DND-41 (cell line): ENCODE measurements around the gene RAB26.

ENCODE experiments used
- ATAC-seq: fragments of 200-7000 bp; cut with Tn5 transposase; 3 replicates; pipeline ENCODE4 v1.9.1; 2021; ENCODE audit warnings: low read depth; ENCODE audit not compliant: insufficient read depth
- DNase-seq: peaks from one replicate; pipeline ENCODE4 v3.0.0-alpha.2; 2020
- H2AFZ ChIP-seq: 2 replicates; pipeline ENCODE4 v1.6.0; 2012; ENCODE audit warnings: low read depth, low read length
- H3K27ac ChIP-seq: 2 replicates; pipeline ENCODE4 v1.5.1; 2012; ENCODE audit warnings: low read length, inconsistent platforms
- H3K27me3 ChIP-seq: fragments of 200-600 bp; sonication (generic); 2 replicates; pipeline ENCODE4 v1.6.0; 2012; ENCODE audit warnings: low read length, mild to moderate bottlenecking, inconsistent platforms; ENCODE audit not compliant: insufficient read depth, poor library complexity
- H3K36me3 ChIP-seq: 2 replicates; pipeline ENCODE4 v1.5.1; 2012; ENCODE audit warnings: low read length, inconsistent platforms; ENCODE audit not compliant: insufficient read depth
- H3K4me1 ChIP-seq: 2 replicates; pipeline ENCODE4 v1.5.1; 2012; ENCODE audit warnings: mild to moderate bottlenecking, low read length; ENCODE audit not compliant: insufficient read depth
- H3K4me2 ChIP-seq: 2 replicates; pipeline ENCODE4 v1.6.0; 2012; ENCODE audit warnings: mild to moderate bottlenecking, moderate library complexity, low read length, inconsistent platforms; ENCODE audit not compliant: insufficient read depth
- H3K4me3 ChIP-seq, 2 experiments: fragments of 200-600 bp in 1 of 2; shearing (Covaris generic) in 1 of 2; 2 replicates each; pipeline ENCODE4 v1.5.1; 2012 to 2016; ENCODE audit warnings: inconsistent platforms in 2 of 2, low read length in 2 of 2, mild to moderate bottlenecking in 2 of 2, low read depth in 1 of 2, moderate library complexity in 1 of 2
- H3K79me2 ChIP-seq: 2 replicates; pipeline ENCODE4 v1.6.0; 2012; ENCODE audit warnings: low read length, inconsistent platforms; ENCODE audit not compliant: insufficient read depth
- H3K9ac ChIP-seq: 2 replicates; pipeline ENCODE4 v1.6.0; 2012; ENCODE audit warnings: low read depth, mild to moderate bottlenecking, inconsistent platforms, low read length, moderate library complexity
- H3K9me3 ChIP-seq: 2 replicates; pipeline ENCODE4 v1.5.1; 2012; ENCODE audit warnings: low read length, moderate library complexity, mild to moderate bottlenecking, inconsistent platforms; ENCODE audit not compliant: insufficient read depth, severe bottlenecking
- H4K20me1 ChIP-seq: 2 replicates; pipeline ENCODE4 v1.6.0; 2012; ENCODE audit warnings: low read length; ENCODE audit not compliant: insufficient read depth
- CTCF ChIP-seq: IDR thresholded peaks from 2 replicates; pipeline ENCODE4 v1.5.1; 2012; ENCODE audit warnings: borderline replicate concordance, low read length, moderate library complexity, mild to moderate bottlenecking; ENCODE audit not compliant: poor library complexity, severe bottlenecking; ENCODE audit errors: extremely low read depth
- EZH2 ChIP-seq: IDR thresholded peaks from 3 replicates; pipeline ENCODE4 v1.6.1; 2012; ENCODE audit warnings: borderline replicate concordance, low read depth, mild to moderate bottlenecking, moderate library complexity, low read length, inconsistent platforms; ENCODE audit not compliant: severe bottlenecking

RAB26 gene

GRCh38 chr16:2172688-2173335 is 24.4 kb downstream of the RAB26 start:
- no peak overlapping the region for H3K9ac ChIP-seq
- H4K20me1 ChIP-seq: peaks cover 11% of the 10 kb centered on the region; the same call in 1 of the 2 replicates
- no peaks in the 10 kb centered on the region for H3K79me2 ChIP-seq
- ATAC-seq: no peak
- no peak overlapping the region for H2AFZ ChIP-seq
- H3K9me3 ChIP-seq: no peaks in the 10 kb centered on the region
- H3K4me2 ChIP-seq: no peak overlapping the region
- DNase-seq: no peak
- no peaks in the 10 kb centered on the region for H3K27me3 ChIP-seq
- H3K4me1 ChIP-seq: no peaks in the 10 kb centered on the region
- H3K27ac ChIP-seq: no peak overlapping the region
- TF ChIP-seq CTCF (no peak), EZH2 (no peak)
- peaks cover 91% of the 10 kb centered on the region for H3K36me3 ChIP-seq
- H3K4me3 ChIP-seq: no peak overlapping the region

GRCh38 chr16:2173366-2173765 is 24.9 kb downstream of the RAB26 start:
- Histone ChIP-seq H3K4me1 (no peaks in the 10 kb centered on the region), H2AFZ (no peak overlapping the region), H3K27me3 (no peaks in the 10 kb centered on the region), H3K9ac (no peak overlapping the region), H4K20me1 (peaks cover 5% of the 10 kb centered on the region; the same call in 1 of the 2 replicates), H3K79me2 (no peaks in the 10 kb centered on the region), H3K4me2 (no peak overlapping the region), H3K27ac (no peak overlapping the region), H3K4me3 (no peak overlapping the region), H3K36me3 (peaks cover 85% of the 10 kb centered on the region), H3K9me3 (no peaks in the 10 kb centered on the region)
- TF ChIP-seq CTCF: no peak
- no peak for TF ChIP-seq EZH2
- no peak for ATAC-seq
- DNase-seq: no peak

- Histone ChIP-seq H3K9me3 (no peaks in the 10 kb centered on the region), H3K79me2 (no peaks in the 10 kb centered on the region), H4K20me1 (0 out of 2 replicates have a peak, but pooled peaks cover 4% of the 10 kb centered on the region), H3K4me3 (no peak overlapping the region), H3K4me2 (no peak overlapping the region), H3K27me3 (no peaks in the 10 kb centered on the region), H3K4me1 (no peaks in the 10 kb centered on the region), H3K9ac (no peak overlapping the region), H3K27ac (no peak overlapping the region), H2AFZ (no peak overlapping the region), H3K36me3 (peaks cover 80% of the 10 kb centered on the region)
- ATAC-seq (no peak), DNase-seq (no peak)
- TF ChIP-seq CTCF (no peak), EZH2 (no peak)
Measured at GRCh38 chr16:2173916-2174315, 25.5 kb downstream of the RAB26 start.
